ENCODE data around the gene CD7. TPM values are rescaled to one million over a fixed set of nuclear protein-coding genes. Genes with fewer than 3 reads are reported as not detected.
A peak's percentile ranks its signal among the peaks of the same experiment; 100 is the strongest.

CD7 gene
- total RNA-seq, 1 donor from 2014 or later, result 0.27 TPM

DNA sequence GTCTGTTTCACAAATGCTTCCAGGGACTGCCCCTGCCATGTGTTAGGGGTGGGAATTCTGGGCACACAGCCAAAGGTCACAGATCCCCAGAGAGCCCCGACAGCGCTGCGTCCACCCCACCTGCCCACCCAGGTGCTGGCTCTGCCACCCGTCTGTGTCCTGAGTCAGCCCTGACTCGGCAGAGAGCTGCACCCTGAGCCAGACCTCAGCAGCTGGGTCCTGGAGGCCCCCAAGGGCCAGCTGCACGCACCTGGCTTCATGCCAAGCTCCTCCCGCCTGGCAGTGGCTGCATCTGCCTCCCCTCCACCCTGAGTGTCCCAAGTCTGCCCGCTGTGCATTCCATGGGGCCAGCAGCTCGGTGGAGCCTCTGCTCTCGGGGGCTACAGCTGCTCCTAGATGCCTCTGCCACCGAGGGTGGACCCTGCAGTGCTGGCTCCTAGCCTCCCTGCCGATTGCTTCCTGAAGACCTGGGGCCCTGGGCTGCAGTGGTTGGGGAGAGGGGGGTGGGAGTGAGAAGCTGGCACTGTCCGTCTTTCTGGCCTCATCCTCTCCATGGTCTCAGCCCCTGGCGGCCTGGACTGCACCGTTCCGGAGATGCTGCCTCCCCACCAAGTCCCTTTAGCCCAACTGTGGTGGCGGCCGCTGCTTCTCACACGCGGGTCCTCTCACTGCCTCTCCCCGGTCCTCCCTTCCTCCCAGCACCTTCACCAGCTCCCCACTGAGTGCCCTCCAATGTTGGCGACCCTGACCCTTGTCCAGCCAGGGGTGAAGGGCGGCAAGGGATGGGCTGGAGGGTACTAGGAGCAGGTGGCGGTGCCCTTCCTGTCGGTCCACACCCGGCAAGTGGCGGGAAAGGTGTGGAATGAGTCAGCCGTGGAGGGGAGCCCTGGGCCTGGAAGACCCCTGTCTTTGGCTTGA lies 13.2 kb upstream of the CD7 start:
- no peaks in the 10 kb centered on the region for H3K36me3 Mint-ChIP-seq (ENCODE audit: unreplicated experiment)
- H3K9me3 Mint-ChIP-seq (ENCODE audit: unreplicated experiment), result peaks cover 17% of the 10 kb centered on the region
- H3K27ac Mint-ChIP-seq (ENCODE audit: unreplicated experiment), result no peak overlapping the region
- peaks cover 8% of the 10 kb centered on the region for H3K4me1 Mint-ChIP-seq (ENCODE audit: low read depth, unreplicated experiment)
- H3K27me3 Mint-ChIP-seq (ENCODE audit: unreplicated experiment), result peaks cover 8% of the 10 kb centered on the region
- H3K4me3 Mint-ChIP-seq (ENCODE audit: unreplicated experiment), result peak overlapping the region; percentile 34
- peak; percentile 58 for DNase-seq
- TF ChIP-seq, protein P1, sequence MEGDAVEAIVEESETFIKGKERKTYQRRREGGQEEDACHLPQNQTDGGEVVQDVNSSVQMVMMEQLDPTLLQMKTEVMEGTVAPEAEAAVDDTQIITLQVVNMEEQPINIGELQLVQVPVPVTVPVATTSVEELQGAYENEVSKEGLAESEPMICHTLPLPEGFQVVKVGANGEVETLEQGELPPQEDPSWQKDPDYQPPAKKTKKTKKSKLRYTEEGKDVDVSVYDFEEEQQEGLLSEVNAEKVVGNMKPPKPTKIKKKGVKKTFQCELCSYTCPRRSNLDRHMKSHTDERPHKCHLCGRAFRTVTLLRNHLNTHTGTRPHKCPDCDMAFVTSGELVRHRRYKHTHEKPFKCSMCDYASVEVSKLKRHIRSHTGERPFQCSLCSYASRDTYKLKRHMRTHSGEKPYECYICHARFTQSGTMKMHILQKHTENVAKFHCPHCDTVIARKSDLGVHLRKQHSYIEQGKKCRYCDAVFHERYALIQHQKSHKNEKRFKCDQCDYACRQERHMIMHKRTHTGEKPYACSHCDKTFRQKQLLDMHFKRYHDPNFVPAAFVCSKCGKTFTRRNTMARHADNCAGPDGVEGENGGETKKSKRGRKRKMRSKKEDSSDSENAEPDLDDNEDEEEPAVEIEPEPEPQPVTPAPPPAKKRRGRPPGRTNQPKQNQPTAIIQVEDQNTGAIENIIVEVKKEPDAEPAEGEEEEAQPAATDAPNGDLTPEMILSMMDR (IDR thresholded peaks at IDR 0.05; ENCODE audit: partially characterized antibody, unreplicated experiment), result no peak

DNA sequence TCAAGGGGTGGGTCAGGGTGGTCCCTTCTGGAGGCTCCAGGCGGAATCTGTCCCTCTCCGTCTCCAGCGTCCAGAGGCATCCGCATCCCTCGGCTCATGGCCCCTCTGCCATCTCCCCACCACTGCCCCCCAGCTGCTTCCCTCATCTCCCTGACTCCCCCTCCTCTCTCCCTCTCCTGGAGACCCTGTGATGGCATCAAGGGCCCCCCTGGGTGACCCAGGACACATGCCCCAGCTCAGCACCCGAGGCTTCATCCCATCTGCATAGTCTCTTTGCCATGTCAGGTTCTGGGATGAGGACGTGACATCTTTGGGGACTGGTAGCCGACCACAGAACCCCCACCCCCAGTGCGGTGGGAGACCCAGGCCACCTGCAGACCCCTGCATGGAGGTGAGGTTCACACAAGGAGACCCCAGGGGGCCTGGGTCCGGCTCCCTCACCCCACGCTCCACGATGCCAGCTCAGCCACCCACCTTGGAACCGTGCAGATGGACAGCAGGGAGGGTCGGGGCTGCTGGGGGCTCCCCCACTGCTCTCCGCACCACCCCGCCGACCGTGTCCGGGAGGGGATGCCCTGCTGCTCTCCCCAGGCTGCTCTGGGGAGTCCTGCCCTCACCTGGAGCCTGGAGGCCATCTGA lies 12.4 kb upstream of the CD7 start:
- peak; percentile 28 for DNase-seq
- H3K36me3 Mint-ChIP-seq (ENCODE audit: unreplicated experiment), result no peaks in the 10 kb centered on the region
- H3K27me3 Mint-ChIP-seq (ENCODE audit: unreplicated experiment), result peaks cover 4% of the 10 kb centered on the region
- H3K4me3 Mint-ChIP-seq (ENCODE audit: unreplicated experiment), result peak overlapping the region; percentile 49
- H3K9me3 Mint-ChIP-seq (ENCODE audit: unreplicated experiment), result peaks cover 15% of the 10 kb centered on the region
- H3K27ac Mint-ChIP-seq (ENCODE audit: unreplicated experiment), result peak overlapping the region; percentile 17
- peaks cover 5% of the 10 kb centered on the region for H3K4me1 Mint-ChIP-seq (ENCODE audit: low read depth, unreplicated experiment)
- TF ChIP-seq, protein P1 (IDR thresholded peaks at IDR 0.05; ENCODE audit: partially characterized antibody, unreplicated experiment), result no peak

DNA sequence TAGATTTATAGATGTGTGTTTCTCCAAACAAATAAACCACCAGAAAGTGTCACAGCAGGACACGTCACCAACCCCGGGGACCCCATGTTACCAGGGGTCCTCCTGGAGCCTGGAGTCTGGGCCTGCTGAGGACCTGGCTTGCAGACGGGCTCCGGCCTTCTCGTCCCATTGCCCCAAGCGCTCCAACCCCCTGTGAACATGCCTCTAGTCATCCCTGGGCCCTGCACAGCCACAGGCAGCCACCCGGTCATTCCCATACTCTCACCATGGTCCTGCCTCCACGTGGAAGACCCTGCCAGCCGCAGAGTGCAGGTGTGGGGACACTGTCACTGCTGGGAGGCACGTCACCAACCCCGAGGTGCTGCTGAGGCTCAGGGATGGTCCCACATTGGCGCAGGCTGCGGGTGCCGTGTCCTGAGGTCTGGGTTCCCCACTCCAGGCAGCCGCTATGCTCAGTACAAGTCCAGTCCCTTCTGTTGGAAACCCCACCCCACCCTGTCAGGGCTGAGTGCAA lies 11.6 kb upstream of the CD7 start:
- Mint-ChIP-seq H3K4me1 (ENCODE audit: low read depth, unreplicated experiment) (peaks cover 5% of the 10 kb centered on the region), H3K27me3 (ENCODE audit: unreplicated experiment) (peaks cover 4% of the 10 kb centered on the region), H3K36me3 (ENCODE audit: unreplicated experiment) (no peaks in the 10 kb centered on the region), H3K4me3 (ENCODE audit: unreplicated experiment) (peak overlapping the region; percentile 67), H3K9me3 (ENCODE audit: unreplicated experiment) (peaks cover 15% of the 10 kb centered on the region), H3K27ac (ENCODE audit: unreplicated experiment) (peak overlapping the region; percentile 86)
- DNase-seq, result peak; percentile 23
- TF ChIP-seq, protein P1 (IDR thresholded peaks at IDR 0.05; ENCODE audit: partially characterized antibody, unreplicated experiment), result no peak

DNA sequence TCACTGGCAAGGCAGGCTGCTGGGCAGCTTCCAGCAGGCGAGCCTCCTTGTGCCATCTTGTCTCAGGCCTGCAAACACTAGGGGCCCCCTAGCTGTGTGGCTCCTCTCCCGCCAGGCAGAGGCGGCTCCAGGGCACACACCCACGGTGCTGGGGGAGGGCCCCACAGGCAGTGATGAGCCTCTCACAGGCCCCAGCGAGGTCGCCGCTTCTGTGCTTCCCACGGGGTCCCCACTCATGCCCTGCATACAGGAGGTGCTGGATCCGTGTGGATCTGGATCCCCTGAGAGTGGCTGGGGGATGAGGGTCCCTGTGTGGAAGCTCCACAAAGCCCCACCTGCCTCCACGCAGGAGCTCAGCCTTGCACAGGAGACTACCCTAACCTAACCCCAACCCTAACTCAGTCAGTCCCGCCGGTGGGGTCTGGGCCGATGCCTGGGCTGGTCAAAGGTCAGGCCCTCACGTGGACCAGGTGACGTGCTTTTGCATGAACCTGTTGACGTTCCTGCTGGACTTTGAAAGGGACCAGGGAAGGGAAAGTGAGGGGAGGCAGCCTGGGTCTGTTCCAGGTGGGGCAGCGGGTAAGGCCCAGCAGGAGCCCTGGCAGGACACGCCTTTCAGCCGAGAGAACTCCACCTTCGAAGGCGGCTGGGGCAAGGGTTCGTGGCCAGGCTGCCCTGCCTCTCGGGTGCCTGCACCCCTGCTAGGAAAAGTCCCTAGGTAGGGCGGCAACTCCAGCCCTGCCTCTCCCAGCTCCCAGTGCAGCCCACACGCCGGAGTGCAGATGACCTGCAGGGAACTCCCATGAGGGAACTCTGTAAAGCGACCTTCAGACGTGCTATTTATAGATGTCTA lies 11.0 kb upstream of the CD7 start:
- H3K27me3 Mint-ChIP-seq (ENCODE audit: unreplicated experiment), result peaks cover 4% of the 10 kb centered on the region
- DNase-seq, result peak; percentile 21
- TF ChIP-seq, protein P1 (IDR thresholded peaks at IDR 0.05; ENCODE audit: partially characterized antibody, unreplicated experiment), result no peak
- H3K27ac Mint-ChIP-seq (ENCODE audit: unreplicated experiment), result no peak overlapping the region
- no peaks in the 10 kb centered on the region for H3K36me3 Mint-ChIP-seq (ENCODE audit: unreplicated experiment)
- no peak overlapping the region for H3K4me3 Mint-ChIP-seq (ENCODE audit: unreplicated experiment)
- peaks cover 15% of the 10 kb centered on the region for H3K9me3 Mint-ChIP-seq (ENCODE audit: unreplicated experiment)
- H3K4me1 Mint-ChIP-seq (ENCODE audit: low read depth, unreplicated experiment), result peaks cover 5% of the 10 kb centered on the region
